ENCODE measurements around the gene DMXL1. TPM values are rescaled to one million over a fixed set of nuclear protein-coding genes. Genes with fewer than 3 reads are reported as not detected.
"Not testable (repeated sequence)": the region's sequence is repeated elsewhere in the genome, so short reads cannot be mapped to it uniquely, and the experiment has no call there.

Gene DMXL1
- total RNA-seq, 8 experiments from 2014 or later: 15.7 to 43.1 (median 25.8) TPM

- Histone ChIP-seq H3K4me3 (no peak overlapping the region), H3K27ac (no peak overlapping the region), H3K4me1 (replicated peaks in 1 of 2) (no peaks in the 10 kb centered on the region)
- in situ Hi-C loops (cut with MboI; ENCODE audit: low pct_unique_long_range_greater_than_20kb in 2 of 9, low sequenced_read_pairs in 9 of 9, unreplicated experiment in 9 of 9): no loop called here
- WGBS, 10 experiments: 83 to 100% (median 100%) methylated on average over 1 to 2 of the region's 4 CpGs; no CpG with 5 or more reads in 5 of the 10 experiments
- no peak for ATAC-seq (replicated peaks in 6 of 8)
These were observed 90.5 kb downstream of the DMXL1 start for GRCh38 chr5:119161430-119161829.

GRCh38 chr5:119166026-119166425 lies 95.1 kb downstream of the DMXL1 start:
- whole genome bisulfite sequencing, 10 experiments: 47 to 92% (median 82%) methylated on average over 2 to 4 of the region's 4 CpGs; no CpG with 5 or more reads in 2 of the 10 experiments

GRCh38 chr5:119168401-119168800 lies 97.5 kb downstream of the DMXL1 start:
- no peak for ATAC-seq (replicated peaks in 6 of 8)
- Histone ChIP-seq H3K4me3 (no peak overlapping the region), H3K27ac (no peak overlapping the region), H3K4me1 (replicated peaks in 1 of 2) (no peaks in the 10 kb centered on the region)
- in situ Hi-C loops (cut with MboI; ENCODE audit: low pct_unique_long_range_greater_than_20kb in 2 of 9, low sequenced_read_pairs in 9 of 9, unreplicated experiment in 9 of 9): no loop called here
- WGBS, 10 experiments: 83 to 100% (median 100%) methylated on average over 1 of the region's 1 CpG; no CpG with 5 or more reads in 3 of the 10 experiments

More at GRCh38 chr5:119166026-119166425, 95.1 kb downstream of the DMXL1 start:
- H3K27ac ChIP-seq: no peak overlapping the region
- in situ Hi-C loops (cut with MboI; ENCODE audit: low pct_unique_long_range_greater_than_20kb in 2 of 9, low sequenced_read_pairs in 9 of 9, unreplicated experiment in 9 of 9): no loop called here
- no peak for ATAC-seq (replicated peaks in 6 of 8)
- no peaks in the 10 kb centered on the region for H3K4me1 ChIP-seq (replicated peaks in 1 of 2)
- H3K4me3 ChIP-seq: no peak overlapping the region

GRCh38 chr5:119171686-119172085 lies 100.8 kb downstream of the DMXL1 start:
- H3K27ac ChIP-seq: no peak overlapping the region
- in situ Hi-C loops (cut with MboI; ENCODE audit: low pct_unique_long_range_greater_than_20kb in 2 of 9, low sequenced_read_pairs in 9 of 9, unreplicated experiment in 9 of 9): no loop called here
- no peak overlapping the region for H3K4me3 ChIP-seq
- ATAC-seq (replicated peaks in 6 of 8): no peak
- no peaks in the 10 kb centered on the region for H3K4me1 ChIP-seq (replicated peaks in 1 of 2)

- in situ Hi-C loops (cut with MboI; ENCODE audit: low pct_unique_long_range_greater_than_20kb in 2 of 9, low sequenced_read_pairs in 9 of 9, unreplicated experiment in 9 of 9): no loop called here
- WGBS, 10 experiments: 71 to 100% (median 83%) methylated on average over 2 of the region's 2 CpGs; no CpG with 5 or more reads in 3 of the 10 experiments
- ATAC-seq (replicated peaks in 6 of 8): no peak
- Histone ChIP-seq H3K4me3 (no peak overlapping the region), H3K27ac (no peak overlapping the region), H3K4me1 (replicated peaks in 1 of 2) (no peaks in the 10 kb centered on the region)
These were observed 103.8 kb downstream of the DMXL1 start for GRCh38 chr5:119174578-119175163.

- in situ Hi-C loops (cut with MboI; ENCODE audit: low pct_unique_long_range_greater_than_20kb in 2 of 9, low sequenced_read_pairs in 9 of 9, unreplicated experiment in 9 of 9): no loop called here
- Histone ChIP-seq H3K4me1 (replicated peaks in 1 of 2) (no peaks in the 10 kb centered on the region), H3K27ac (no peak overlapping the region), H3K4me3 (no peak overlapping the region)
- no peak for ATAC-seq (replicated peaks in 6 of 8)
- WGBS, 10 experiments: 93 to 100% (median 100%) methylated on average over 1 to 3 of the region's 3 CpGs
These were observed 105.9 kb downstream of the DMXL1 start for GRCh38 chr5:119176785-119177184.

GRCh38 chr5:119177226-119177625 lies 106.3 kb downstream of the DMXL1 start:
- Histone ChIP-seq H3K4me3 (no peak overlapping the region), H3K4me1 (replicated peaks in 1 of 2) (no peaks in the 10 kb centered on the region), H3K27ac (no peak overlapping the region)
- in situ Hi-C loops (cut with MboI; ENCODE audit: low pct_unique_long_range_greater_than_20kb in 2 of 9, low sequenced_read_pairs in 9 of 9, unreplicated experiment in 9 of 9): no loop called here
- no peak for ATAC-seq (replicated peaks in 6 of 8)
- 57 to 100% (median 100%) methylated on average over 1 to 3 of the region's 3 CpGs; no CpG with 5 or more reads in 1 of the 10 experiments for WGBS, 10 experiments

- Histone ChIP-seq H3K27ac (no peak overlapping the region), H3K4me1 (replicated peaks in 1 of 2) (no peaks in the 10 kb centered on the region), H3K4me3 (no peak overlapping the region)
- in situ Hi-C loops (cut with MboI; ENCODE audit: low pct_unique_long_range_greater_than_20kb in 2 of 9, low sequenced_read_pairs in 9 of 9, unreplicated experiment in 9 of 9): no loop called here
- ATAC-seq (replicated peaks in 6 of 8): no peak
- 78 to 100% (median 91%) methylated on average over 1 to 2 of the region's 2 CpGs; no CpG with 5 or more reads in 2 of the 10 experiments for WGBS, 10 experiments
These were observed 107.5 kb downstream of the DMXL1 start for GRCh38 chr5:119178435-119178834.

GRCh38 chr5:119179857-119180641 lies 109.2 kb downstream of the DMXL1 start:
- 80 to 100% (median 100%) methylated on average over 1 of the region's 1 CpG; no CpG with 5 or more reads in 2 of the 10 experiments for WGBS, 10 experiments
- no peak overlapping the region for H3K27ac ChIP-seq
- H3K4me1 ChIP-seq (replicated peaks in 1 of 2): no peaks in the 10 kb centered on the region
- no peak overlapping the region for H3K4me3 ChIP-seq
- peak in 1 of 8 experiments; percentile 45 for ATAC-seq (replicated peaks in 6 of 8)
- in situ Hi-C loops (cut with MboI; ENCODE audit: low pct_unique_long_range_greater_than_20kb in 2 of 9, low sequenced_read_pairs in 9 of 9, unreplicated experiment in 9 of 9): no loop called here

- H3K27ac ChIP-seq: not testable (repeated sequence)
These were observed 114.6 kb downstream of the DMXL1 start for GRCh38 chr5:119185512-119185911.

GRCh38 chr5:119187776-119188529 lies 117.1 kb downstream of the DMXL1 start:
- WGBS, 10 experiments: 88 to 100% (median 96%) methylated on average over 2 to 6 of the region's 7 CpGs; no CpG with 5 or more reads in 1 of the 10 experiments

More at GRCh38 chr5:119185512-119185911, 114.6 kb downstream of the DMXL1 start:
- H3K4me1 ChIP-seq (replicated peaks in 1 of 2); in situ Hi-C loops (cut with MboI; ENCODE audit: low pct_unique_long_range_greater_than_20kb in 2 of 9, low sequenced_read_pairs in 9 of 9, unreplicated experiment in 9 of 9); H3K4me3 ChIP-seq; ATAC-seq (replicated peaks in 6 of 8): not testable (repeated sequence)
- WGBS, 10 experiments: 21 to 67% (median 52%) methylated on average over 1 to 2 of the region's 2 CpGs; no CpG with 5 or more reads in 2 of the 10 experiments

GRCh38 chr5:119190470-119191095 lies 119.7 kb downstream of the DMXL1 start:
- WGBS, 10 experiments: 57 to 100% (median 91%) methylated on average over 1 of the region's 1 CpG
- in situ Hi-C loops (cut with MboI; ENCODE audit: low pct_unique_long_range_greater_than_20kb in 2 of 9, low sequenced_read_pairs in 9 of 9, unreplicated experiment in 9 of 9): no loop called here
- H3K27ac ChIP-seq: no peak overlapping the region
- ATAC-seq (replicated peaks in 6 of 8): no peak
- no peaks in the 10 kb centered on the region for H3K4me1 ChIP-seq (replicated peaks in 1 of 2)
- no peak overlapping the region for H3K4me3 ChIP-seq

More at GRCh38 chr5:119187776-119188529, 117.1 kb downstream of the DMXL1 start:
- in situ Hi-C loops (cut with MboI; ENCODE audit: low pct_unique_long_range_greater_than_20kb in 2 of 9, low sequenced_read_pairs in 9 of 9, unreplicated experiment in 9 of 9): no loop called here
- Histone ChIP-seq H3K4me3 (no peak overlapping the region), H3K27ac (no peak overlapping the region), H3K4me1 (replicated peaks in 1 of 2) (no peaks in the 10 kb centered on the region)
- ATAC-seq (replicated peaks in 6 of 8): no peak

- H3K4me3 ChIP-seq: no peak overlapping the region
- in situ Hi-C loops (cut with MboI; ENCODE audit: low pct_unique_long_range_greater_than_20kb in 2 of 9, low sequenced_read_pairs in 9 of 9, unreplicated experiment in 9 of 9): no loop called here
- no peak for ATAC-seq (replicated peaks in 6 of 8)
- no peaks in the 10 kb centered on the region for H3K4me1 ChIP-seq (replicated peaks in 1 of 2)
- 22 to 88% (median 67%) methylated on average over 1 of the region's 1 CpG; no CpG with 5 or more reads in 1 of the 10 experiments for WGBS, 10 experiments
- H3K27ac ChIP-seq: no peak overlapping the region
These were observed 121.1 kb downstream of the DMXL1 start for GRCh38 chr5:119191944-119192343.

All from motor neuron (in vitro differentiated cells).